ENCODE data around the gene DNAH2.

DNAH2 gene

DNA sequence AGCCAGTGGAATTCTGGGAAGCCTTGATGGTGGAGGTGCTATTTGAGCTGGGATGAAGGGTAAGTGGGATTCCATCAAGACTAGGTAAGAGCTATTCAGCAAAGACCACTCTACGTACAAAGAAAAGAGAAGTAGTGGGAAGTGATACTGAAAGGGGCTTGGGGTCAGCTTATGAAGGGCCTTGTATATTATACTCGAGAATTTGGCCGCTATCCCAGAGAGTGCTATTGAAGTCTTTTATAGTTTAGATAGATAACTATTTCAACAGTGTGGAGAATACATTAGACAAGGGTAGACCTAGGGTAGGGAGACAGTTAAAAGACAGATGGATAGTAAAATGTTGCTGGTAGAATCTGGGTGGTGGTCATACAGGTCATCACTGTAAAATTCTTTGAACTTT is 10.3 kb downstream of the DNAH2 start:
- no peak for DNase-seq

DNA sequence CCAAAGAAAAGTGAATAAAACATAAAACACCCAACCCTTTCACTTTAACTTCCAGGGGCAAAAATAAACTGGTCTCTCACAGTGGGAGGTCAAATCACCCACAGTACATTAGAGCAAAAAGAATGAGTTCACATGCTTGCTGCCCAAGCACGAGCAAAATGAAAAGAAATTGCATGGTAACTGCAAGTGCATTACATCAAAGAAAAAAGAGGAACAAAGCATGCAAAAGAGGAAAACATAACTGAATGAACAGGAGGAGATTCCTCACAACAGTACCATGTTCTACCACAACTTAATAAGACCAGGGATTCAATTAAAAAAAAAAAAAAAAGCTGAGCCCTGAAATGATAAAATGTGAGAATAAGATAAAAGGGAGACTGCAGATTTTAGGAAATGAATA is 12.3 kb downstream of the DNAH2 start:
- DNase-seq: no peak

DNA sequence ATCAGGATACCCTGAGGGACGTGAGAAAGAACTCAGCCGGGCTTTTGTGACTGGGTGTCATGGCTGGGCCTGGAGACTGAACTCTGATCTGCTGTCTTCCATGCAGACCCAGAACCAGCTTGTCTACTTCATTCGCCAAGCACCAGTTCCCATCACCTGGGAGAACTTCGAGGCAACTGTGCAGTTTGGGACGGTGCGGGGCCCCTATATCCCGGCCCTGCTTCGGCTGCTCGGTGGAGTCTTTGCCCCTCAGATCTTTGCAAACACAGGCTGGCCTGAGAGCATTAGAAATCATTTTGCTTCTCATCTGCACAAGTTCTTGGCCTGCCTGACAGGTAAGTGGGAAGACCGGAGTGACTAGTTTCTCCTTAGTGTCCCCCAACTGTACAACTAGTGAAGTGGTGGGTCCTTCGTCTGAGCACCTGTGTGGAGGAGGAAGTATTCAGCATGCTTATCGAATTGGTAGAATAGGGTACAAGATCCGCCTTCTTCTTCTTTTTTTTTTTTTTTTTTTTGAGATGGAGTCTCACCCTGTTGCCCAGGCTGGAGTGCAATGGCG is 15.5 kb downstream of the DNAH2 start:
- no peak for DNase-seq

DNA sequence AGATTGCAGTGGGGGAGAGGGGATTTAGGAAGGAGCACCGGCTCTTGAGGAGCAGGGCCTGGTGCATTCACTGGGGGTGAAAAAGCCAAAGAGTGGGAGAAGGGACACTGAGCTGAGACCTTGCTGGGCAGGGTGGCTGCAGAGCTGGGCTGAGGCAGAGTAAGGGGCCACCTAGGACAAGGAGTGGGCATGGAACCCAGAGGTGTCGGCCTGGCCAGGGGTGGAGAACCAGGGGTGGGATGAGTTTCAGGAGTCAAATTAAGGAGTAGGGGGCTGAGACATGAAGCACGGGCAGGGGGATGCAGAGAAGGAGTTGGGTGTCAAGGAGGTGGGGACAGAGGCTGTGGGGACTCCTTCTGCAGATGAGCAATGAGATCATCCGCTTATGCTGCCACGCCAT is 20.1 kb downstream of the DNAH2 start:
- no peak for DNase-seq

DNA sequence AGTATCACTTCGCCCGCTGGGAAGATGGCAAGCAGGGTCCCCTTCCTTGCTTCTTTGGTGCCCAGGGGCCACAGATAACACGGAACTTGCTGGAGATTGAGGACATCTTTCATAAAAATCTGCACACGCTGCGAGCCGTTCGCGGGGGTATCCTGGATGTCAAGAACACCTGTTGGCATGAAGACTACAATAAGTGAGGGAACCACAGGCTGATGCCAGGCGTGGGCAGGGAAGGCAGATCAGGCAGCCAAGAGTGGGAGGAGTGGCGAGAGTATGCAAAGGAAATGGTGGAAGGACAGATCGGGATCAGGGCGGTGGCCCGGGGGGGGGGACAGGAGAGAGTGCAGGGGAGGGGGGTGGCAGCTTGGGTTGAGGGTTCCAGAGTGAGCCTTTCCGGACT is 22.2 kb downstream of the DNAH2 start:
- no peak for DNase-seq

DNA sequence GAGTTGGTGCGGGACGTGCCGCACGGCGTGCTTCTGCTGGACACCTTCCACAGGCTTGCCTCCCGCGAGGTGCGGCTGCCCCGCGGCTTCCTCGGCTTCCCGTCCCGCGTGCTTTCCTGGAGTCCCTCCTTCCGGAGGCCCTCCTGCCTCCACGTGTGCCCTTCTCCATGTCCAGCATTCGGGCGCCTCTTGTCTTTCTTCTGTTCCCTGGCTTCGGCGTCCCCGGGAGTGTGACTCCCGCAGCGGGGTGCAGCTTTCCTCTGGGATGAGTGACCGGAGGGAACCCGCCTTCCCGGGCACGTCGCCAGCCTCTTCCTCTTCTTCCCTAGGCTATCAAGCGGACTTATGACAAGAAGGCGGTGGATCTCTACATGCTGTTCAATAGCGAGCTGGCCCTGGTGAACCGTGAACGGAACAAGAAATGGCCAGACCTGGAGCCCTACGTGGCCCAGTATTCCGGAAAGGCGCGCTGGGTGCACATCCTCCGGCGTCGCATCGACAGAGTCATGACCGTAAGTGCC is 23.0 kb downstream of the DNAH2 start:
- no peak for DNase-seq

DNA sequence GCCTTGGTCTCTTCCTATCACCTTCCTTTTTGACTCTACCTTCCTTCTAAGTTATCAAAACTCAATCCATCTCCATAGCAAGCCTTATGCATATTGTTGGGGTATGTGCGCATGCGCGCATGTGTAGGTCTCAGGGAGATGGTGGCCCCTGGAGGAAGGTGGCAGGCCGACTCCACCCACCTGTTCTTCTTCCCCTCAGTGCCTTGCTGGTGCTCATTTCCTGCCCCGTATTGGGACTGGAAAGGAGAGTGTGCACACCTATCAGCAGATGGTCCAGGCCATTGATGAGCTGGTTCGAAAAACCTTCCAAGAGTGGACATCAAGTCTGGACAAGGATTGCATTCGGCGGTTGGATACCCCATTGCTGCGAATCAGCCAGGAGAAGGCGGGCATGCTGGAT is 25.2 kb downstream of the DNAH2 start:
- no peak for DNase-seq

DNA sequence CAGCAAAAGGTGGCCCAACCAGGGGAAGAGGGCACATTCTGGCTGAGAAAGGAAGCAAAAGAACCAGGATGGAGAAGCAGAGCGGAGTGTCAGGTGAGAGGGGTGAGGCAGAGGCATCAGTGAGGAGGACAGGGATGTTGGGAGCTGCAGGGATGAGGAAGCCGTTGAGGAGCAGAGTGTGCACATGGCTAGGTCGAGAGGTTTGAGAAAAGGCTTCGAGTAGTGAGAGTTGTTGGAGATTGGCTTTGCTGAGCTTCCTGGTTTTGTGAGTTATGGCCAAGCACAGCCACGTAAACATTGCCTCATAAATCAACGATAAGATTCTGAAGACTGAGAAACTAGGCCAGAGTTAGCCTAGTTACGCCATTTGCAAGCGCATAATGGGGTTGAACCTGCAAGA is 26.9 kb downstream of the DNAH2 start:
- DNase-seq: no peak

DNA sequence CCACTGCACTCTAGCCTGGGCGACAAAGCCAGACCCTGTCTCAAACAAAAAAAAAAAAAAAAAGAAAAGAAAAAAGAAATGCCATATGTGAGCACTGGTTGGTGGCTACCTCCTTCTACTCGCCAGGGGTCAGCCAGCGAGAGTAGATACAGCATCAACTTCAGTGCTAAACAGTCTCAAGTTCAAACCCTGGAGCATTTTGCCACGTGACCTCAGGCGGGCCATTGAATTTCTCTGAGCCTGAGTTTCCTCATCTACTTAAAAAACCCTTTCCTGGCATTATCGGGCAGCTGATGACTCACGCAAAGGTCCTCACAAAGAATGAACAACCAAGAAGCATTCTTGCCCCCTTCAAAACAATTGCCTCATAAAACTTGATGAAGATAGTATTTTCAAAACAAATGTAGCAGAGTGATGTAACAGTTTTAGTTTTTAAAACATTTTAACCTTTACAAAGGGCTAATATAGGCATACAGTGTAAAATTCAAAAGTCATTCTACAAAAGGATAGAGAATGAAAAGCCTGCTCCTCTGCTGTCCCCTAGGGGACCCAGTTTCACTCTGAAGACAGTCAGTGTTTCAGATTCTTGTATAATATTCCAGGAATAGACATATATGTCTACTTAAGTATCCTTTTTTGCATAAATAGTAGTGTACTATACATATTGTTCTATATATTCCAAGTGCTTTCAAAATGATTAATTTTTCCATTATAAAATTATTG is 28.4 kb downstream of the DNAH2 start:
- no peak for DNase-seq

DNA sequence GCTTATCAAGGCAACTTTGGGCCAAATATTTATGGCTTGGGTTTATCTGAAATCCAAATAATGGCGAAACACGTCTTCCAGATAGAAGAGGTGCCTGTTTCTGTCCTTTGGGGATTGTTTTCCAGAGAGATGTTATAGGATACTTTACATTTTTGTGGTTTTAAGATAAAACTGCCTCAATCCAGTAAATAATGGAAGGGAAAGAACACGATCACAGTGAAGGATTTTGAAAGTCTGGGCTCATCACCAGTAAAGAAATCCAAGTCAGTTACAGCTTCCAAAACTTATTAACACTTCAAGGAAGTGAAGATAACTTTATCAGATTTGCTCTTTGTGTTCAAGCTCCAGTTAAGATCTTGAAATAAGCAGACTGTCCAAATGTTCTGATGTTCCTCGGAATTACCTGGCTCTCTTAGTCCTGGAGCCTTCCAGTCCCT is 30.1 kb downstream of the DNAH2 start:
- DNase-seq: no peak

DNA sequence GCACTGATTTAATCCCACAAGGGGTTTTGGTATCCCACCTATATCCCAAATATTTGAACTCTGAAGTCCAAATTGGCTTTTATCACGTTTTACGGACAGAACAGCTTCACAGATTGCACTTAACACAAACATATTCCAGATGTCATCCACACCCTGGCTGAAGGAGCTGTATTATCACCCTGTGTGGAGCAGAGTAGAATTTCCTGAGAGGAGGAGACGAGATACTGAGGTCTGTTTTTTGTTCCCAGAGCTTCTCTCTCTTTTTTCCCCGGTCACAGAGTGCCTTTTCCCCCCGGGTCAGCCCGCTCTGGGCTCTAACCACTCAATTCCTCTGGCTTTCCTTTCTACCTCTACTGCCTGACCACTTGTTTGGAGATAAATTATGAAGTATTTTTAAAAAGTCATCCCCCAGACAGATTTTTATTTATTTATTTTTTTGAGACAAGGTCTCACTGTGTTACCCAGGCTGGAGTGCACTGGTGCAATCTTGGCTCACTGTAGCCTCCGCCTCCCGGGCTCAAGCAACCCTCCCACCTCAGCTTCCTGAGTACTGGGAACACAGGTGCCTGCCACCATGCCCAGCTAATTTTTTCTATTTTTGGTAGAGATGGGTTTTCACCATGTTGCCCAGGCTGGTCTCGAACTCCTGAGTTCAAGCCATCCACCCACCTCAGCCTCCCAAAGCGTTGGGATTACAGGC is 30.7 kb downstream of the DNAH2 start:
- DNase-seq: no peak

DNA sequence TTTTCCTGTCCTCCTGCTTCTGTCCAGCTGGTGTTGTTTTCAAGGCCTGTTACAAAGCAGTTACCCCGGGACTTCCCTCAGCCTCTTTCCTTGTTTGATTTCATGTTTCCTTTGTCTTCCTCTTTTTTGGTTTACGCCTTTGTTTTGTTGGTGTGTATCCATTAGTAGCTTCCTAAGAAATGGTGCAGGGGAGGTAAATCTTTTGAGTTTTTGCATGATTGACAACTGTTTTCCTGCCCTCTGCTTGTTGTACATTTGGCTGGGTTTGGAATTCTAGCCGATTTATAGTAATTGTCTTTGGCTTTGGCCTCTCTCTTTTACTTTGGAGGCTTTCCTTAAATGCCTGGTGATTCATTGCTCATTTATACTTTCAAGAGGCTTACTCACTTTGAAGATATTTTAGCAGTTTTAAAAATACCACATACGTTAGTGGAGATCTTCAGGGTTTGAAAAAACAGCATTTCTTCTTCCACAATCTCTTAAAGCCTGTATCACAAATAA is 32.8 kb downstream of the DNAH2 start:
- no peak for DNase-seq

DNA sequence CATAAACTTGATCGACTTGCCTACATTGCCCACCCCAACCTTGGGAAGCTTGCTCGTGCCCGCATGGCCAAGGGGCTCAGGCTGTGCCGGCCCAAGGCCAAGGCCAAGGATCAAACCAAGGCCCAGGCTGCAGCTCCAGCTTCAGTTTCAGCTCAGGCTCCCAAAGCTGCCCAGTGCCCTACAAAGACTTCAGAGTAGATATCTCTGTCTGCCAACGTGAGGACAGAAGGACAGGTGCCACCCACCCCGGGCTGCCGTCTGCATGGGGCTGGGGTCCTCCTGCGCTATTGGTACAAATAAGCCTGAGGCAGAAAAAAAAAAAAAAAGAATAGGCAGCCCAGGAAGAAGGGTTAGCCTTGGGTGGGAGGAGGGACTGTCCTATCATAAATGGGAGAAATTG is 37.1 kb downstream of the DNAH2 start:
- DNase-seq: no peak

DNA sequence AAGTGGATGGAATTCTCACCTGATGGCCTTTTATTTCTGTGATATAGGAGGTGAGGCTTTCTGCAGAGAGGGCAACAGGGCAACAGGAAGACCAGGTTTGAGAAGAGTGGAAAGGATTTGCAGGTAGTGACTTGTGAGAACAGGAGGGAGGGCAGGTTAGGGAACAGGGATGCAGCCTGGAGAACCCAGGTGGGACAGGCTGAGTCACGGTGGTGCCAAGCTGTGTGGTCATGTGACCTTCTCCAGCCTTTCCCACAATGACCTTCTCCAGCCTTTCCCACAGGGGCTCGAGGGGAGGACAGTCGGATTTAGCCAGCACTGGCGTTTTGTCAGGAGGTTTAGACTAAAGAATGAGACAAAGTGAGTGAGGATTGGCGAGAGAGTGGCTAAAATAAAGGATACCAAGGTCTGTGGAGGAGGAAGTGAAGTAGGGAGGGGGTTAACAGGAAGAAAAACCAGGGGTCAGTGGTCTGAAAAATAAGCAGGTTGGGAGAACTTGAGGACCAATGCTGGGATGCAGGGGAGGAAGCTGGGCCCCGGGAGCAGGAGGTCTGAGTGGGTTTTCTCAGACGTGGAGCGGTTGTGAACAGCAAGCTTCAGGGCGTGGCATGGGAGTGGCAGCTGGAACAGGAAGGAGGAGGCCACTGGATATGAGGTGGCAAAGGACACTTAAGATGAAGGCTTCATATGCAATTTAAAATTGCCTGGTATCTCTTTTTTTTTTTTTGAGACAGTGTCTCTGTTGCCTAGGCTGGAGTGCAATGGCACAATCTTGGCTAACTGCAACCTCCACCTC is 37.7 kb downstream of the DNAH2 start:
- DNase-seq: no peak

DNA sequence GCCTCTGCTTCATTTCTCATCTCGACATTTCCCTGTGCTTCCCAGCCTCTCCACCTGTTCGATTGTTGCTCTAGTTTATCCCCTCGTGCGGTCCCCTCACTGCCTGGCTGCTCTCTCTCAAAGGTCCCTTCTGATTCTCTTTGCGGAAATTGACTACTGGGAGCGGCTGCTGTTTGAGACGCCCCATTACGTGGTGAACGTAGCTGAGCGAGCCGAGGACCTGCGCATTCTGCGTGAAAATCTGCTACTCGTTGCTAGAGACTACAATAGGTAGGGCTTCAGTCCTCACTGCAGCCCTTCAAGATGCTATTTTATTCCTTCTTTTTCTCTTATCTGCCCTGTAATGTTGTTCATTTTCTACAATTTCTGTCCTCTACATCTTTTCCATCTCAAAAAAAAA is 39.4 kb downstream of the DNAH2 start:
- DNase-seq: no peak

DNA sequence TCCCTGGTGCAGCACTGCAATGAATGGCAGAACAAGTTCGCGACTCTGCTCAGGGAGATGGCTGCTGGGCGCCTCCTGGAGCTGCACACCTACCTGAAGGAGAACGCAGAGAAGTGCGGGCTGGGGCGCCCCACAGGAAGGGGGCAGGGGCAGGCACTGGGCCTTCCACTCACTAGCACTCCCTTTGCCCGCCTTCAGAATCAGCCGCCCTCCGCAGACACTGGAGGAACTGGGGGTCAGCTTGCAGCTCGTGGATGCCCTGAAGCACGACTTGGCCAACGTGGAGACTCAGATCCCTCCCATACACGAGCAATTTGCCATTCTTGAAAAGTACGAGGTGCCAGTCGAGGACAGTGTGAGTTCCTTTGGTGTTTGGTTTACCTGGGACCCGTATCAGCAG is 46.4 kb downstream of the DNAH2 start:
- no peak for DNase-seq

DNA sequence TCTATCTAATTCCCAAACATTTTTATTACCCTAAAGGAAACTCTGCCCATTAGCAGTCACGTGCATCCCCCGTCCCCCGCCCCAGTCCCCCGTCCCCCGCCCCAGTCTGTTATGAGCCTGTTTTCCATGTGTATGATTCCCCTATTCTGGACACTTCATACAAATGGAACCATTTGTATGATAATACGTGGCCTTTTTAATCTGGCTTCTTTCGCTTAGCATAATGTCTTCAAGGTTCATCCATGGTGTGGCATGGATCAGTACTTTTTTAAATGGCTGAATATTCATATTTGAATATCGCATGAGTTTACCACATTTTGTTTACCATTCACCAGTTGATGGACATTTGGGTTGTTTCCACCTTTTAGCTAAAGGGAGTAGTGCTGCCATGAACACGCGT is 49.5 kb downstream of the DNAH2 start:
- DNase-seq: no peak

DNA sequence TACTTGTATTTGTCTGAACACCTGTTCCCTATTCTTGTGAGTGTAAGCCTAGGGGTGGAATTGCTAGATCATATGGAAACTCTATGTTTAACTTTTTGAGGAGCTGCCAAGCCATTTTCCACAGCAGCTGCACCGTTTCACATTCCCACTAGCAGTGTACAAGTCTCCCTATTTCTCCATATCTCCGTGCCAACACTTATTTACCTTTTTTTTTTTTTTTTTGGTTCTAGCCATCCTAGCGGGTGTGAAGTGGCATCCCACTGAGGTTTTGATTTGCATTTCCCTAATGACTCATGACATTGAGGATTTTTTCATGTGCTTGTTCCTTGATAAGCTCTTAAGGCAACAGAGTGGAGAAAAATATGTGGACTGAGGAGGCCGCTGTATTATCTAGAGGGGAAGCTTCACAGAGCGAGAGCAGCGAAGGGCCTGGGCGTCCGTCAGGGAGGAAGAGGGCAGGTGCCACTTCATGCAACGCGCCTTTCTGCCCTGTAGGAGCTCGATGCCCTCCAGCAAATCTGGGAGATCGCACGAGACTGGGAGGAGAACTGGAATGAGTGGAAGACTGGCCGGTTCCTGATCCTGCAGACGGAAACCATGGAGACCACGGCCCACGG is 50.0 kb downstream of the DNAH2 start:
- DNase-seq: no peak

DNA sequence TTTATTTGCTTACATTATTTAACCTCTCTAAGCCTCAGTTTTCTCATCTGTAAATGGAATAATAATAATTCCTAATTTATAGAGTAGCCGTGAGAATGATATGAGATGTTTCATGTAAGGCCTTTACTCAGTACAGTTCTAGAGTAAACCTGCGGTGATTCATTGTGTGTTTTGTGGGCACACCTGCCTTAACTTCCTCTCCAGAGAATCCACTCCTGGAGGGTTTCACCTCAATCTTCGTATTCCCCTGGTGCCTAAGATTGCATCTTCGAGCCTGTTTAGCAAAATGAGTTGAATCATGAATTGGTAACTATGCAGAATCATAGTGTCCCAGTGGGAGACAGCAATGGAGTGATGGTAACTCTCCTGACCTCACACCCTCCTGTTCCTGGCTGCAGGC is 52.3 kb downstream of the DNAH2 start:
- no peak for DNase-seq

DNA sequence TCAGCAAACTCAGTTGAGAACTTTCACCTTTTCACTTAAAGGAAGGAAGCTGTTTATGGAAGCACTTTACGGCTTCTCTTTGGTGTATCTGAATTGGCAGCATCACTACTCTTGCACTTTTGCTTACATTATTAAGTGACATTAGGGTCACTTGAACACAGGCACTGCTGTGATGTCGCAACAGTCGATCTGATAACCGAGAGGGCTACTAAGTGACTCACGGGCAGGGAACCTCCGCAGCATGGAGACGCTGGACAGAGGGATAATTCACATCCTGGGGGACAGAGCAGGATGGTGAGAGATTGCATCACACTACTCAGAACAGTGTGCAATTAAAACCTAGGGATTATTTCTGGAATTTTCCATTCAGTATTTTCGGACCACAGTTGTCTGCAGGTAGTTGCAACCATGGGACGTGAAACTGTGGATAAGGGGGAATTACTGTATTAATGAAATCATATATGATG is 56.5 kb downstream of the DNAH2 start:
- DNase-seq: no peak

DNA sequence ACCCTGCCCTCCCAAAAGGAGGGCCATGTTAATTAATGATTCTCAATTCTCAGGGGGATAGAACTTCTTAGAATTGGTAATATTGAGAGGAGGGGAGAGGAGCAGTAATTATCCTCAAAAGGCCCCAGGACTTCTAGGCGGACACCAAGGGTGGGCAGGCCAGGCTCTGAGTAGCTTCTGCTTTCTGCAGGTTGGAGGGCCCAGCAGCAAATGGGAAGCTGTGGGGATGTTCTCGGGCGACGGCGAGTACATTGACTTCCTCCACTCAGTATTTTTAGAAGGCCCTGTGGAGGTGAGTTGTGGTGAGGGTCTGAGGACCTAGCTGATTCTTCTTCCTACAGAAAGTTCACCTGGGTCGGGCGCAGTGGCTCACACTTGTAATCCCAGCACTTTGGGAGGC is 57.5 kb downstream of the DNAH2 start:
- DNase-seq: no peak

DNA sequence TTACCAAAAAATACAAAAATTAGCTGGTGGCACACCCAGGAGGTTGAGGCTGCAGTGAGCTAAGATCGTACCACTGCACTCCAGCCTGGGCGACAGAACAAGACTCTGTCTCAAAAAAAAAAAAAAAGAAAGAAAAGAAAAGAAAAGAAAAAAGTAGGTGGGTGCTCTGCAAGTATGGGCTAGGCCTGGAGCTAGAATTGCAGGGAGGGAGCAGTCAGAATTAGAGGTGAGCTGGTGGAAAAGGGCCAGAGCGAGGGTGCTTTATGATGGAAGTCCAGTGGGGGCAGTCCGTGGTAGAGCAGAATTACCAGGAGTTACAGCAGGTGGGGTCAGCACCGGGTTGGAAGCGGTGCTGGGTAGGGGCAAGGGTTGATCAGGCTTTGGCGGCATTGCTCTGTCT is 59.5 kb downstream of the DNAH2 start:
- DNase-seq: no peak

DNA sequence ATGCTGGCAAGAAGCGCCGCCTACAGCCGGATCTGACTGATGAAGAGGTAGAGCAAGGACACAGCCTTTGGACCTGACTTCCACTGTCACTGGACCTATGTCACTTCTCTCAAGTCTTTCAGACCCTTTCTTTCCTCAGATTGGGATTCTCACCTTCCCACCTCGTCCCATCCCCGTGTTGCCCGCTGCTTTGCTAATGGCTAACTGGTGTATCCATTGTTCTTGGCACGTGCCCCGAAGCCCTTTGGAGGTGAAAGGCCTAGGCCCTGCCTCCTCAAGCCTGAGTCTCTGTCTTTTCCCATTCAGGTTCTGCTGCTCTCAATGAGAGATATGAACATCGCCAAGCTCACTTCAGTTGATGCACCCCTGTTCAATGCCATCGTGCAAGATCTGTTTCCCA is 63.2 kb downstream of the DNAH2 start:
- DNase-seq: no peak

Data from stimulated activated naive CD4-positive, alpha-beta T cell (primary cell).